GM19463 (cell line): ENCODE data around the gene BABAM2.
"Not testable (repeated sequence)": the region's sequence is repeated elsewhere in the genome, so short reads cannot be mapped to it uniquely, and the experiment has no call there.

Experiments used
- ATAC-seq: cut with Tn5 transposase; IDR thresholded peaks from one replicate; pipeline ENCODE4 v1.9.1; 2021; ENCODE audit warnings: mild to moderate bottlenecking, moderate library complexity; ENCODE audit not compliant: unreplicated experiment

The BABAM2 gene

DNA sequence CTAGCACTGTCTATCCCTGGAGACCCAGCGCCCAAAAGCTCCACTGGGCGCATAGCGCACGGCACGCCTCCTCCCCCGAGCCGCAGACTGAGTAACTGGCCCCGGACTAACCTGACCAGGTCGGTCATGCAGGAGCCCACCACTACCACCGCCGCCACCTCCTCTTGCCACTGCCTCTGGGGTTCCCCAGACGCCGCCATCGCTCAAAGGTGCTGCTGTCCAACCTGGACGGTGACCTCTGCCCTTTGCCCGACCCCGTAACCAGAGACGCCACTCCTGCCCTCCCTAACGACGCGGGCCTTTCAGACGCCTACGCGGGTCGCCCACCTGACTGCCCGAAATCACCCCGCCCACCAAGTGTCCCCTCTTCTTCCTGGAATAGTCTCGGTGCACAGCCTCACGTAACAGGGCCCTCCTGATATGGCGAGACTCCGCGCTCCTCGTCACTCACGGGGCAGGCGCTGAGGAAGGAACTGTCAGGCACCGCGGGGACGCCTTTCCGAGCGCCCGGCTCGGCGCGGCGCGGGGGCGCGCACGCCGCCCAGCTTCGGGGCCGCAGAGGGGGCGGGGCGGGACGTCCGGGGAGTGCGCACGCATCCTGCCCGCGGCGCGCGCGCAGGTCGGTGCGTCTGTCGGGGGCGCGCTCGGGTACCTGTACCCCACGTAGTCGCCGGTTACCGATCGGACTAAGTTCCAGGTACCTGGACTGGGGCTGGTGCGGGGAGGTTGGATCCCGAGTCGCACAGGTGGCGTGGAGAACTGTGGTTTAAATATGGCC lies at the start of gene BABAM2, which contains the start of gene RBKS:
Gene BABAM2 (plus strand): TSS at position 584 of the 778 bp plus-strand sequence. CDS start 3,828 bp downstream, outside the sequence.
Gene RBKS (minus strand): TSS at position 242 of the 778 bp plus-strand sequence. CDS start 42 bp downstream, at position 200.
- ATAC-seq: peak; percentile 80

GRCh38 chr2:27842894-27843293 lies 47.6 kb upstream of the BABAM2 start:
- ATAC-seq: no peak

- ATAC-seq: no peak
Observed at GRCh38 chr2:27843992-27844391, 46.5 kb upstream of the BABAM2 start.

GRCh38 chr2:27844821-27845255 lies 45.7 kb upstream of the BABAM2 start:
- ATAC-seq: no peak

DNA sequence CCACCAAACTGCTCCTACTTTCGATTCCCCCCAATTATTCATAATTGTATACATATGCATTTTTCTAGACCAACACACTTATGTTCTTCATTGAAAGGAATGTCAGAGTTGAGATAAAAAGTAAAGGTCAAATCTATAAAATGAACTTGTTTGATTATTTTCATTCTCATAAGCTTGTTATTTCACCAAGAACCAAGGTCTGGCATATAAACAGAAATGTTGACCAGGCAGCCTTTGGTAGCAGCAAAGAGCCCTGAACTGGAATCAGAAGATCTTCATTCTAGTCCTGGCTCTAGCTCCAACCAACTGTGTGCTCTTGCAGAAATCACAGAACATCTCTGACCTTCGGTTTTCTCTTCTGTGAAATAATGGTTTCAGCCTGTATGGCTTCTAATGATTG lies 43.2 kb upstream of the BABAM2 start:
- ATAC-seq: no peak

DNA sequence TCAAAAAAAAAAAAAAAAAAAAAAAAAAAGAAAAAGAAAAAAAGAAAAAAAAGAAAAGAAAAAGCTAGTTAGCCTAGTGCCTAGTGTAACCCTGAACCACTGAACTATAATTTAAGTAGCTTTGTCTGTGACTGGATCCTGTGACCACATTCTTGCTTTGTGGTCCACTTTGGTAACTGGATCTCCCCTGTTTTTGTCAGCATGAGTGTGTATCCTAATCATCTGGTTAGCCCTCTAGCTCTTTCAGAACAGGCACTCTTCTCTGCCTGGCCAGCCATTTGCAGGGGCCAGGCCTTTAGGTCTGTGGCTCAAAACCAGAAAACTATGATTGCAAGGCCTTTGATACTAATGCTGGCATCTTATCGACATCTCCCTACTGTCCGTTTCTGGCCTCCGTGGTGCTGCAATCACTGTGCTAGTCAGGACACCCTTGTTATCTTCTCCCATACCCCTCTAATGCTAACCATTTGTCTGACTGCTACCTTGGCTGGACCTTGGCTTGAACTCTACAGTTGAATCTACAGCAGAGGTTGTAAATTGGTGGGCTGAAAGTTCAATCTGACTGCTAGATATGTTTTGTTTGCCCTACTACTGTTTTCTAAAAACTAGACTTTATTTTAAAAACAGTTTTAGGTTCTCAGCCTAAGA lies 40.8 kb upstream of the BABAM2 start:
- ATAC-seq: no peak

DNA sequence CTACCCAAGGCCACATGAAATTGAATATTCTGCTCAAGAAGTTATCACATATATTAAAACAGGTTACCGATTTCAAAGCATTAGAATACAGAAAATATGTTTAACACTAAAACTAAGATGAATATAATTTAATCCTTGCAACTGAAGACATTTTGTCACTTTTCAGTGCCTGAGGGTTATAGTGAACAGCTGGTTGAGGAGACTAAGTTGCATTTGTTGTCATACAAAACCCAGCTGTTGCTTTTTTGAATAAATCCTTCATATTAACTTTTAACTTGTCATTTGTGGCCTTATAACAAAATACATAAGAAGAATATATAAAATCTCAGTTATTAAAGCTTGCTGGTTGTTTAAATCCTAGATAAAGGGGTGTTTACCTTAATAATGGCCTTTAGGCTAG lies 37.8 kb upstream of the BABAM2 start:
- ATAC-seq: no peak

- ATAC-seq: no peak
Observed at GRCh38 chr2:27854229-27854862, 36.2 kb upstream of the BABAM2 start.

- ATAC-seq: no peak
Observed at GRCh38 chr2:27855476-27855875, 35.1 kb upstream of the BABAM2 start.

- ATAC-seq: no peak
Observed at GRCh38 chr2:27856386-27856785, 34.1 kb upstream of the BABAM2 start.

DNA sequence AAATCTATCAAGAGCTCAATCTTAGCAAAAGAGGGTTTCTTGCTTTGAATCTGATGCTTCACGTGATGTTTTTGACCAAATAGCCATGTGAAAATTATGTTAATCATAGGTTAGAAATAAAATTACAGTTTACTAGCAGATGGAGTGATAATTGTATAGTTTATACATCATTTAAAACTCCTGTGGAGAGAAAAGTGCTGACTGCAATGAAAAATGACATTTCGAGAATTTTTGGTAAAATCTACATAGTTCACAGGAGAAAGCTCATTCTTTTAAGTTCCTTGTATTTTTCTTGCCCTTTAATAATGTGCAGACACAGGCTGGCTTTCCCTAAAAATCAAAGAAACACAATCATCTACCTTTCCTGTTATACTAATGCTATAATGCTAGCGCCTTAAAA lies 33.6 kb upstream of the BABAM2 start:
- no peak for ATAC-seq

- no peak for ATAC-seq
Observed at GRCh38 chr2:27857417-27858172, 32.9 kb upstream of the BABAM2 start.

- no peak for ATAC-seq
Observed at GRCh38 chr2:27860111-27860510, 30.4 kb upstream of the BABAM2 start.

DNA sequence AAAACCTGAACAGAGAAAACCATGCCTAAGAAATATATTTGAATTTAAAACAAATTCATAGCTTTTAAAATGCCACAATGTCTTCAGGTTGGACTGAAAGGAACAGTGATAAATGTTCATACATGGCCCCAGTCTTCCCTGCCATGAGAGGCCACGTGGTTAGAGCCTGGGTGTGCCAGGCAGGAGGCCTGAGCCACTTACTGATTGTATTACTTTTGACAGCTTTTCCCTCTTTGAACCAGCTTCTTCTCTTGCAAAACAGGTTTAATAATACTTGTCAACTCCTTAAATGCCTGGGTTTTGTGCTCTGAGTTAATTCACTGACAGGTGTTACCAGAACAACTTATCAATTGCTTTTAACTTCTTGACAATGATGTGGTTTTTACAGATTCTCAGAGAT lies 27.4 kb upstream of the BABAM2 start:
- no peak for ATAC-seq

GRCh38 chr2:27863955-27864354 lies 26.6 kb upstream of the BABAM2 start:
- not testable (repeated sequence) for ATAC-seq

GRCh38 chr2:27866237-27866636 lies 24.3 kb upstream of the BABAM2 start:
- no peak for ATAC-seq

- ATAC-seq: no peak
Observed at GRCh38 chr2:27869763-27870162, 20.8 kb upstream of the BABAM2 start.

DNA sequence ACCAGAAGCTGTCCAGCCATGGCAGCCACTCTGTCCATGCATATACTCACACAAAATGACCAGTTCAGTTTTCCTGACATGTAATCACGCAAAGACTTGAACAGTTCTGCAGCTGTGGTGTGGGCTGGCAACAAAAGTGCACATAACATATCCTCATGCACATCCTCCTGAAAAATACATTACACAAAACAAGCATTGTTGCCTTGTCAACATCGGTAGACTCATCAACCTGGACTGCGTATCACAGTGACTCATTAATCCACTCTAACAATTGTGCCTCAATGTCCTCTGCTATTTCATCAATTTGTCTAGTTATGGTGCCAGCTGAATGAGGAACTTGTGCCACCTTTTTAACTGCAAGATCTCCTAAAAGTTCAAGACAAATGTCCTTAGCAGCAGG lies 19.8 kb upstream of the BABAM2 start:
- ATAC-seq: no peak

DNA sequence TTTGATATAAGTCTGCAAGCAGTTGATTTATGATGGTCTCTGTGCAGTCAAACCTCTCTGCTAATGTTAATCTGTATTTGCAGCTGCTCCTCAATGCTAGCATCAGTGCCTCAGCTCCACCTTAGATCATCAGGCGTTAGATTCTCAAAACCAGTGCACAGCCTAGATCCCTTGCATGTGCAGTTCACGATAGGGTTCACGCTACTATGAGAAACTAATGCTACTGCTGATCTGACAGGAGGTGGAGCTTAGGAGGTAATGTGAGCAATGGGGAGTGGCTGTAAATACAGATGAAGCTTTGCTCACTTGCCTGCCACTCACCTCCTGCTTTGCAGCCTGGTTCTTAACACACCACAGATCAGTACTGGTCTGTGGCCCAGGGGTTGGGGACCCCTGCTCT lies 18.7 kb upstream of the BABAM2 start:
- no peak for ATAC-seq

- ATAC-seq: no peak
Observed at GRCh38 chr2:27873091-27873490, 17.4 kb upstream of the BABAM2 start.
